Endometrium (tissue), 2 donors: ENCODE data around the gene PKIG.

Source experiments
- FAIRE-seq: peaks from 2 replicates; lab custom pipeline; 2012; peaks lifted over from hg19 to GRCh38; lab: Jason Lieb, UNC
- donor health status: control.
- donor health status: control.

Gene PKIG

GRCh38 chr20:44662261-44662660 is 79.9 kb downstream of the PKIG start:
- FAIRE-seq = no peak

GRCh38 chr20:44664131-44664530 is 81.8 kb downstream of the PKIG start:
- no peak for FAIRE-seq

GRCh38 chr20:44666066-44666465 is 83.7 kb downstream of the PKIG start:
- FAIRE-seq = no peak
